GM21423 (cell line): Measurements from ENCODE around the gene PDCD4.
A peak's percentile ranks its signal among the peaks of the same experiment; 100 is the strongest.
"Not testable (repeated sequence)": the region's sequence is repeated elsewhere in the genome, so short reads cannot be mapped to it uniquely, and the experiment has no call there.

Source experiments
- ATAC-seq: cut with Tn5 transposase; IDR thresholded peaks from one replicate; pipeline ENCODE4 v1.9.1; 2021; ENCODE audit warnings: mild to moderate bottlenecking, moderate library complexity; ENCODE audit not compliant: unreplicated experiment

Gene PDCD4

GRCh38 chr10:110880012-110880411 lies 8.3 kb downstream of the PDCD4 start:
- no peak for ATAC-seq

GRCh38 chr10:110881247-110881646 lies 9.5 kb downstream of the PDCD4 start:
- ATAC-seq, result no peak

- no peak for ATAC-seq
Observed at GRCh38 chr10:110881905-110882304, 10.2 kb downstream of the PDCD4 start.

- ATAC-seq, result no peak
Observed at GRCh38 chr10:110883924-110884323, 12.2 kb downstream of the PDCD4 start.

- no peak for ATAC-seq
Observed at GRCh38 chr10:110885932-110886674, 14.4 kb downstream of the PDCD4 start.

- no peak for ATAC-seq
Observed at GRCh38 chr10:110887560-110887959, 15.8 kb downstream of the PDCD4 start.

- no peak for ATAC-seq
Observed at GRCh38 chr10:110892602-110893288, 21.0 kb downstream of the PDCD4 start.

GRCh38 chr10:110893559-110894179 lies 21.9 kb downstream of the PDCD4 start:
- ATAC-seq, result peak; percentile 76

- ATAC-seq, result no peak
Observed at GRCh38 chr10:110897184-110897583, 25.5 kb downstream of the PDCD4 start.

GRCh38 chr10:110898391-110898790 lies 26.7 kb downstream of the PDCD4 start:
- no peak for ATAC-seq

GRCh38 chr10:110900983-110901382 lies 29.3 kb downstream of the PDCD4 start:
- ATAC-seq, result no peak

GRCh38 chr10:110901954-110902819 lies 30.5 kb downstream of the PDCD4 start:
- ATAC-seq, result no peak

GRCh38 chr10:110903280-110904278 lies 31.9 kb downstream of the PDCD4 start:
- peak; percentile 63 for ATAC-seq

- no peak for ATAC-seq
Observed at GRCh38 chr10:110910138-110910537, 38.4 kb downstream of the PDCD4 start.

GRCh38 chr10:110912374-110912773 lies 40.6 kb downstream of the PDCD4 start:
- no peak for ATAC-seq

GRCh38 chr10:110914431-110914830 lies 42.7 kb downstream of the PDCD4 start:
- ATAC-seq, result no peak

GRCh38 chr10:110915035-110915434 lies 43.3 kb downstream of the PDCD4 start:
- ATAC-seq, result no peak

- not testable (repeated sequence) for ATAC-seq
Observed at GRCh38 chr10:110915600-110915999, 43.9 kb downstream of the PDCD4 start.

GRCh38 chr10:110916554-110917346 lies 45.0 kb downstream of the PDCD4 start:
- ATAC-seq, result no peak
